BJ (cell line): Measurements from ENCODE around the gene DAB2IP. TPM values are rescaled to one million over a fixed set of nuclear protein-coding genes. Genes with fewer than 3 reads are reported as not detected.

Experiments
- CTCF ChIA-PET: fragments of 350-600 bp; formaldehyde crosslinking; extraction: SDS; loops from one replicate; lab custom pipeline; 2021; ENCODE audit warnings: antibody characterized with exemption, inconsistent platforms; lab: Yijun Ruan, JAX
- POLR2A ChIA-PET: fragments of 300-600 bp; sonication (Branson Sonifier 250); formaldehyde crosslinking; extraction: SDS; loops from one replicate; lab custom pipeline; 2021; ENCODE audit warnings: antibody characterized with exemption; lab: Charles Lee
- DNase-seq: peaks from one replicate; pipeline ENCODE4 v3.0.0-alpha.2; 2011; ENCODE audit warnings: low read depth
- H3K27me3 ChIP-seq: 2 replicates; pipeline ENCODE4 v1.6.0; 2011; ENCODE audit warnings: low read length; ENCODE audit not compliant: control insufficient read depth, insufficient read depth
- H3K36me3 ChIP-seq: 2 replicates; pipeline ENCODE4 v1.5.1; 2011; ENCODE audit warnings: low read length; ENCODE audit not compliant: control insufficient read depth, insufficient read depth
- H3K4me3 ChIP-seq: 2 replicates; pipeline ENCODE4 v1.5.1; 2011; ENCODE audit warnings: low read depth, mild to moderate bottlenecking, control low read depth, low read length
- CTCF ChIP-seq: IDR thresholded peaks from 2 replicates; pipeline ENCODE4 v1.5.1; 2011; ENCODE audit warnings: low read depth, mild to moderate bottlenecking, control low read depth, inconsistent platforms, low read length, moderate library complexity; ENCODE audit not compliant: insufficient read depth
- polyA plus RNA-seq: library from polyadenylated mRNA; depleted of rRNA; stranded (reverse); fragments of >200 nt; gene quantifications from 2 replicates; pipeline ENCODE4 v1.2.3, GENCODE V29; 2011

DAB2IP gene
- polyA plus RNA-seq, 1 experiment = 38.1 TPM

GRCh38 chr9:121813519-121814210 is 162.2 kb downstream of the DAB2IP start:
- no peak overlapping the region for H3K4me3 ChIP-seq
- CTCF ChIA-PET = interaction anchor here (0.6 to 0.9 kb wide), 2 partner anchors 40 to 1729 kb away, joined by 3 to 4 read pairs; no protein-coding TSS in a partner anchor
- TF ChIP-seq CTCF = no peak
- no peaks in the 10 kb centered on the region for H3K36me3 ChIP-seq
- POLR2A ChIA-PET = no interaction called here
- H3K27me3 ChIP-seq = peaks cover 2% of the 10 kb centered on the region; the same call in 1 of the 2 replicates
- no peak for DNase-seq

- ChIA-PET CTCF (no interaction called here), POLR2A (no interaction called here)
- no peak for DNase-seq
- Histone ChIP-seq H3K4me3 (no peak overlapping the region), H3K36me3 (no peaks in the 10 kb centered on the region), H3K27me3 (peaks cover 2% of the 10 kb centered on the region; the same call in 1 of the 2 replicates)
- TF ChIP-seq CTCF = no peak
Observed at GRCh38 chr9:121814594-121814993, 163.2 kb downstream of the DAB2IP start.

GRCh38 chr9:121815084-121815483 is 163.7 kb downstream of the DAB2IP start:
- CTCF ChIA-PET = no interaction called here
- Histone ChIP-seq H3K36me3 (no peaks in the 10 kb centered on the region), H3K4me3 (no peak overlapping the region), H3K27me3 (peaks cover 2% of the 10 kb centered on the region; the same call in 1 of the 2 replicates)
- DNase-seq = no peak
- no peak for TF ChIP-seq CTCF
- POLR2A ChIA-PET = no interaction called here

- H3K27me3 ChIP-seq = peaks cover 2% of the 10 kb centered on the region; the same call in 1 of the 2 replicates
- CTCF ChIA-PET = no interaction called here
- TF ChIP-seq CTCF = no peak
- POLR2A ChIA-PET = no interaction called here
- no peak overlapping the region for H3K4me3 ChIP-seq
- no peaks in the 10 kb centered on the region for H3K36me3 ChIP-seq
- DNase-seq = no peak
Observed at GRCh38 chr9:121815546-121816448, 164.4 kb downstream of the DAB2IP start.

- H3K4me3 ChIP-seq = no peak overlapping the region
- no peaks in the 10 kb centered on the region for H3K36me3 ChIP-seq
- 0 out of 2 replicates have a peak, but pooled peaks cover 2% of the 10 kb centered on the region for H3K27me3 ChIP-seq
- POLR2A ChIA-PET = no interaction called here
- no peak for DNase-seq
- CTCF ChIA-PET = interaction anchor here (1.1 kb wide), 1 partner anchor 168 kb away, joined by 3 read pairs; no protein-coding TSS in a partner anchor
- no peak for TF ChIP-seq CTCF
Observed at GRCh38 chr9:121816449-121816817, 165.0 kb downstream of the DAB2IP start.
